ELF-1 (cell line): ENCODE results near the gene IP6K2.

Experiments used
- DNase-seq: peaks from one replicate; pipeline ENCODE4 v3.0.0-alpha.2; 2016; ENCODE audit warnings: low read depth, low spot score

IP6K2 gene

GRCh38 chr3:48641396-48641795 is 75.6 kb downstream of the IP6K2 start:
- DNase-seq = no peak

- no peak for DNase-seq
Measured at GRCh38 chr3:48639944-48640606, 76.9 kb downstream of the IP6K2 start.
